ENCODE data around the gene RPS27A. TPM values are rescaled to one million over a fixed set of nuclear protein-coding genes. Genes with fewer than 3 reads are reported as not detected.
"Not testable (repeated sequence)": the region's sequence is repeated elsewhere in the genome, so short reads cannot be mapped to it uniquely, and the experiment has no call there.

RPS27A gene
- total RNA-seq, 1 donor from 2014 or later = 953 TPM

- H3K27ac Mint-ChIP-seq = peak overlapping the region; percentile 66
- intact Hi-C loops (cut with micrococcal nuclease) = no loop called here
- H3K4me3 Mint-ChIP-seq = peak overlapping the region; percentile 59
- no peaks in the 10 kb centered on the region for H3K9me3 Mint-ChIP-seq
- no peaks in the 10 kb centered on the region for H3K27me3 Mint-ChIP-seq (ENCODE audit: insufficient read depth)
- peaks cover 29% of the 10 kb centered on the region for H3K36me3 Mint-ChIP-seq (ENCODE audit: low read depth)
- DNase-seq (ENCODE audit: low spot score) = no peak
- peaks cover 41% of the 10 kb centered on the region for H3K4me1 Mint-ChIP-seq (ENCODE audit: low read depth)
These were observed 4.3 kb upstream of the RPS27A start for GRCh38 chr2:55228226-55228563.

- H3K4me3 Mint-ChIP-seq = peak overlapping the region; percentile 13
- H3K36me3 Mint-ChIP-seq (ENCODE audit: low read depth) = peaks cover 36% of the 10 kb centered on the region
- intact Hi-C loops (cut with micrococcal nuclease) = no loop called here
- no peaks in the 10 kb centered on the region for H3K9me3 Mint-ChIP-seq
- no peak overlapping the region for H3K27ac Mint-ChIP-seq
- H3K4me1 Mint-ChIP-seq (ENCODE audit: low read depth) = peaks cover 49% of the 10 kb centered on the region
- no peaks in the 10 kb centered on the region for H3K27me3 Mint-ChIP-seq (ENCODE audit: insufficient read depth)
- DNase-seq (ENCODE audit: low spot score) = no peak
These were observed 3.3 kb upstream of the RPS27A start for GRCh38 chr2:55229221-55229620.

GRCh38 chr2:55230551-55230950 is 1.9 kb upstream of the RPS27A start:
- intact Hi-C loops (cut with micrococcal nuclease) = loop anchor here (5.0 to 10.0 kb wide), 2 partner anchors 216 to 658 kb away; no protein-coding TSS in a partner anchor
- DNase-seq (ENCODE audit: low spot score) = no peak
- no peak overlapping the region for H3K27ac Mint-ChIP-seq
- no peaks in the 10 kb centered on the region for H3K27me3 Mint-ChIP-seq (ENCODE audit: insufficient read depth)
- H3K36me3 Mint-ChIP-seq (ENCODE audit: low read depth) = peaks cover 44% of the 10 kb centered on the region
- H3K9me3 Mint-ChIP-seq = no peaks in the 10 kb centered on the region
- peak overlapping the region; percentile 100 for H3K4me3 Mint-ChIP-seq
- H3K4me1 Mint-ChIP-seq (ENCODE audit: low read depth) = peaks cover 62% of the 10 kb centered on the region

GRCh38 chr2:55231546-55232083 is 873 bp upstream of the RPS27A start:
- Mint-ChIP-seq H3K4me1 (ENCODE audit: low read depth) (peaks cover 63% of the 10 kb centered on the region), H3K36me3 (ENCODE audit: low read depth) (peaks cover 52% of the 10 kb centered on the region), H3K27me3 (ENCODE audit: insufficient read depth) (no peaks in the 10 kb centered on the region), H3K27ac (peak overlapping the region; percentile 97), H3K4me3 (peak overlapping the region; percentile 100), H3K9me3 (no peaks in the 10 kb centered on the region)
- DNase-seq (ENCODE audit: low spot score) = no peak
- intact Hi-C loops (cut with micrococcal nuclease) = loop anchor here (1.0 to 10.0 kb wide), 14 partner anchors 8 to 1445 kb away; partner anchors contain the start of genes ACYP2, ASB3, CFAP36 and EML6

GRCh38 chr2:55232863-55233657 is 572 bp downstream of the RPS27A start:
- H3K27me3 Mint-ChIP-seq (ENCODE audit: insufficient read depth) = no peaks in the 10 kb centered on the region
- H3K4me1 Mint-ChIP-seq (ENCODE audit: low read depth) = peaks cover 57% of the 10 kb centered on the region
- peak; percentile 48 for DNase-seq (ENCODE audit: low spot score)
- peak overlapping the region; percentile 97 for H3K27ac Mint-ChIP-seq
- H3K36me3 Mint-ChIP-seq (ENCODE audit: low read depth) = peaks cover 50% of the 10 kb centered on the region
- H3K9me3 Mint-ChIP-seq = no peaks in the 10 kb centered on the region
- intact Hi-C loops (cut with micrococcal nuclease) = loop anchor here (1.0 to 10.0 kb wide), 14 partner anchors 10 to 1446 kb away; partner anchors contain the start of genes ACYP2, ASB3, CFAP36 and EML6
- H3K4me3 Mint-ChIP-seq = peak overlapping the region; percentile 100

- intact Hi-C loops (cut with micrococcal nuclease) = loop anchor here (2.0 to 10.0 kb wide), 6 partner anchors 49 to 1447 kb away; partner anchors contain the start of genes ASB3 and ERLEC1
- Mint-ChIP-seq H3K4me3 (peak overlapping the region; percentile 100), H3K4me1 (ENCODE audit: low read depth) (peaks cover 51% of the 10 kb centered on the region), H3K36me3 (ENCODE audit: low read depth) (peaks cover 50% of the 10 kb centered on the region), H3K9me3 (no peaks in the 10 kb centered on the region), H3K27me3 (ENCODE audit: insufficient read depth) (no peaks in the 10 kb centered on the region), H3K27ac (peak overlapping the region; percentile 97)
- DNase-seq (ENCODE audit: low spot score) = no peak
These were observed 1.1 kb downstream of the RPS27A start for GRCh38 chr2:55233658-55233940.

- intact Hi-C loops (cut with micrococcal nuclease) = loop anchor here (10.0 kb wide), 1 partner anchor 221 kb away; no protein-coding TSS in a partner anchor
- no peak overlapping the region for H3K4me3 Mint-ChIP-seq
- no peaks in the 10 kb centered on the region for H3K9me3 Mint-ChIP-seq
- peaks cover 39% of the 10 kb centered on the region for H3K4me1 Mint-ChIP-seq (ENCODE audit: low read depth)
- no peaks in the 10 kb centered on the region for H3K27me3 Mint-ChIP-seq (ENCODE audit: insufficient read depth)
- H3K27ac Mint-ChIP-seq = no peak overlapping the region
- no peak for DNase-seq (ENCODE audit: low spot score)
- peaks cover 42% of the 10 kb centered on the region for H3K36me3 Mint-ChIP-seq (ENCODE audit: low read depth)
These were observed 3.4 kb downstream of the RPS27A start for GRCh38 chr2:55235724-55236538.

GRCh38 chr2:55236992-55237543 is 4.6 kb downstream of the RPS27A start:
- Mint-ChIP-seq H3K27me3 (ENCODE audit: insufficient read depth) (no peaks in the 10 kb centered on the region), H3K36me3 (ENCODE audit: low read depth) (peaks cover 41% of the 10 kb centered on the region), H3K4me3 (no peak overlapping the region), H3K4me1 (ENCODE audit: low read depth) (peaks cover 30% of the 10 kb centered on the region), H3K9me3 (no peaks in the 10 kb centered on the region), H3K27ac (no peak overlapping the region)
- no peak for DNase-seq (ENCODE audit: low spot score)
- intact Hi-C loops (cut with micrococcal nuclease) = loop anchor here (10.0 kb wide), 1 partner anchor 222 kb away; no protein-coding TSS in a partner anchor

GRCh38 chr2:55239656-55240222 is 7.3 kb downstream of the RPS27A start:
- H3K9me3 Mint-ChIP-seq = no peaks in the 10 kb centered on the region
- H3K27me3 Mint-ChIP-seq (ENCODE audit: insufficient read depth) = no peaks in the 10 kb centered on the region
- no peak for DNase-seq (ENCODE audit: low spot score)
- no peak overlapping the region for H3K4me3 Mint-ChIP-seq
- H3K27ac Mint-ChIP-seq = no peak overlapping the region
- H3K36me3 Mint-ChIP-seq (ENCODE audit: low read depth) = peaks cover 30% of the 10 kb centered on the region
- intact Hi-C loops (cut with micrococcal nuclease) = loop anchor here (10.0 kb wide), 1 partner anchor 225 kb away; no protein-coding TSS in a partner anchor
- H3K4me1 Mint-ChIP-seq (ENCODE audit: low read depth) = peaks cover 14% of the 10 kb centered on the region

- H3K9me3 Mint-ChIP-seq; DNase-seq (ENCODE audit: low spot score); H3K27me3 Mint-ChIP-seq (ENCODE audit: insufficient read depth); H3K4me3 Mint-ChIP-seq; H3K4me1 Mint-ChIP-seq (ENCODE audit: low read depth); intact Hi-C loops (cut with micrococcal nuclease); H3K27ac Mint-ChIP-seq: not testable (repeated sequence)
- peaks cover 25% of the 10 kb centered on the region for H3K36me3 Mint-ChIP-seq (ENCODE audit: low read depth)
These were observed 9.1 kb downstream of the RPS27A start for GRCh38 chr2:55241582-55241981.

GRCh38 chr2:55242617-55243016 is 10.1 kb downstream of the RPS27A start:
- H3K27me3 Mint-ChIP-seq (ENCODE audit: insufficient read depth) = no peaks in the 10 kb centered on the region
- no peak overlapping the region for H3K27ac Mint-ChIP-seq
- peaks cover 6% of the 10 kb centered on the region for H3K4me1 Mint-ChIP-seq (ENCODE audit: low read depth)
- H3K9me3 Mint-ChIP-seq = no peaks in the 10 kb centered on the region
- H3K36me3 Mint-ChIP-seq (ENCODE audit: low read depth) = peaks cover 29% of the 10 kb centered on the region
- H3K4me3 Mint-ChIP-seq = no peak overlapping the region
- intact Hi-C loops (cut with micrococcal nuclease) = no loop called here
- no peak for DNase-seq (ENCODE audit: low spot score)

GRCh38 chr2:55245411-55245810 is 12.9 kb downstream of the RPS27A start:
- Mint-ChIP-seq H3K9me3 (no peaks in the 10 kb centered on the region), H3K27me3 (ENCODE audit: insufficient read depth) (no peaks in the 10 kb centered on the region), H3K36me3 (ENCODE audit: low read depth) (peaks cover 20% of the 10 kb centered on the region), H3K27ac (no peak overlapping the region), H3K4me1 (ENCODE audit: low read depth) (no peaks in the 10 kb centered on the region), H3K4me3 (no peak overlapping the region)
- intact Hi-C loops (cut with micrococcal nuclease) = no loop called here
- DNase-seq (ENCODE audit: low spot score) = no peak

Data from activated T-helper 1 cell treated with anti-CD3 and anti-CD28 coated beads, Interleukin-12 subunit alpha, Interleukin-12 subunit beta, Interleukin-2, Interleukin-4 antibody, amounts not matched to agents 30 ng/mL and 10 ng/mL and 1 ng/mL, durations not matched to agents 14 hours and 24 hours and 36 hours (primary cell).